ENCODE results near the gene DNAH12.
"Not testable (repeated sequence)": the region's sequence is repeated elsewhere in the genome, so short reads cannot be mapped to it uniquely, and the experiment has no call there.

Gene DNAH12

GRCh38 chr3:57438460-57438859 lies 105.7 kb downstream of the DNAH12 start:
- not testable (repeated sequence) for H3K4me1 ChIP-seq (ENCODE audit: control insufficient read depth, insufficient read depth, low read length); H3K9ac ChIP-seq (ENCODE audit: low read length); H3K27me3 ChIP-seq (ENCODE audit: control insufficient read depth, insufficient read depth, low read length); H3K36me3 ChIP-seq (ENCODE audit: control insufficient read depth, insufficient read depth, low read length); H3K4me3 ChIP-seq (ENCODE audit: low read length); H3K27ac ChIP-seq (ENCODE audit: low read depth, low read length)

DNA sequence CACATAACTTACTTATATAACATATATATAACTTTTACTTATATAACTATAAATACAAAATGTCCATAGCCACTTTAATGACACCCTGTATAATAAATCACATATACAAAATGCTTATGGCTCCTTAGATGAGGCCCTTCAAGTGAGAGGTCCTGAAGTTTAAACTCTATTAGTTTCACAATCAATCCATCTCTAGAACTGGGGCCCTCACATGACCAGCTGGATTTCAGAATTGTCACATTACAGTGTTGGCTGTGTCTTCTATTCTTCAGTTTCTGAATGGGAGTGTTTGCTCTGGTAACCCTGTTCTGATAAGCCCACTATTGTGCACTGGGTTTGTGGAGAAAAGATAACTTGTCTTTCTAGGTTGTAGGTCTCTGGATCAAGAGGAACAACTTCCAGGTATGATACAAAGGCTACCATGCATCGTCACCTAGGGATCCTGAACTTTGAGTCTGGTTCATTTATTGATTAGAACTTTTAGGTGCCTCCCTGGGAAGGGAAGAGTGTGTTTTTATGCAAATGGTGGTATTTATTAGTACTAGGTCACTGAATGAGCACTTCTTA lies 107.9 kb downstream of the DNAH12 start:
- H3K36me3 ChIP-seq (ENCODE audit: control insufficient read depth, insufficient read depth, low read length) = no peaks in the 10 kb centered on the region
- no peak overlapping the region for H3K27ac ChIP-seq (ENCODE audit: low read depth, low read length)
- no peaks in the 10 kb centered on the region for H3K27me3 ChIP-seq (ENCODE audit: control insufficient read depth, insufficient read depth, low read length)
- H3K9ac ChIP-seq (ENCODE audit: low read length) = no peak overlapping the region
- no peaks in the 10 kb centered on the region for H3K4me1 ChIP-seq (ENCODE audit: control insufficient read depth, insufficient read depth, low read length)
- no peak overlapping the region for H3K4me3 ChIP-seq (ENCODE audit: low read length)

DNA sequence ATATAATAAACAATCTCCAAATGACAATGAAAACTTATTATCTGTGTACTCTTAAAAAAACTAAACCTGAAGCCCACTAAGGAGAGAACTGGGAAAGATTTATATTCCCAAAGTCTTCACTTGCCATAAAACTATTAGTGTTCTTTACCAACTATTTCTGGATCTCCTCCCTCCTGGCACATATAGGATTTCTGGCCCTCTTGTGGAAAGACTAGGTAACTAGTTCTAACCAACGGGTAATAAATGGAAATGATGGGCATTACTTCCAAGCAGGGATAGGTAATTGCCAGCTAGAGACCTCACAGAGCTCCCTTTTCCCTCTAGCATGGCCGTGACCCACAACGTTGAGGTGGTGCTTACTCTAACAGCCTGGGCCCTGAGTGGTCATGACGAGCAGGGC lies 110.1 kb downstream of the DNAH12 start:
- H3K36me3 ChIP-seq (ENCODE audit: control insufficient read depth, insufficient read depth, low read length) = no peaks in the 10 kb centered on the region

GRCh38 chr3:57423335-57423734 lies 120.8 kb downstream of the DNAH12 start:
- no peaks in the 10 kb centered on the region for H3K4me1 ChIP-seq (ENCODE audit: control insufficient read depth, insufficient read depth, low read length)
- H3K36me3 ChIP-seq (ENCODE audit: control insufficient read depth, insufficient read depth, low read length) = no peaks in the 10 kb centered on the region
- no peaks in the 10 kb centered on the region for H3K27me3 ChIP-seq (ENCODE audit: control insufficient read depth, insufficient read depth, low read length)
- H3K9ac ChIP-seq (ENCODE audit: low read length) = no peak overlapping the region
- no peak overlapping the region for H3K4me3 ChIP-seq (ENCODE audit: low read length)
- H3K27ac ChIP-seq (ENCODE audit: low read depth, low read length) = no peak overlapping the region

More for the DNA sequence above, 110.1 kb downstream of the DNAH12 start:
- no peak overlapping the region for H3K4me3 ChIP-seq (ENCODE audit: low read length)
- no peaks in the 10 kb centered on the region for H3K27me3 ChIP-seq (ENCODE audit: control insufficient read depth, insufficient read depth, low read length)
- no peak overlapping the region for H3K27ac ChIP-seq (ENCODE audit: low read depth, low read length)
- H3K4me1 ChIP-seq (ENCODE audit: control insufficient read depth, insufficient read depth, low read length) = no peaks in the 10 kb centered on the region
- H3K9ac ChIP-seq (ENCODE audit: low read length) = no peak overlapping the region

- no peaks in the 10 kb centered on the region for H3K27me3 ChIP-seq (ENCODE audit: control insufficient read depth, insufficient read depth, low read length)
- H3K9ac ChIP-seq (ENCODE audit: low read length) = no peak overlapping the region
- no peak overlapping the region for H3K4me3 ChIP-seq (ENCODE audit: low read length)
- no peaks in the 10 kb centered on the region for H3K36me3 ChIP-seq (ENCODE audit: control insufficient read depth, insufficient read depth, low read length)
- H3K4me1 ChIP-seq (ENCODE audit: control insufficient read depth, insufficient read depth, low read length) = no peaks in the 10 kb centered on the region
- no peak overlapping the region for H3K27ac ChIP-seq (ENCODE audit: low read depth, low read length)
Observed at GRCh38 chr3:57421336-57421735, 122.8 kb downstream of the DNAH12 start.

DNA sequence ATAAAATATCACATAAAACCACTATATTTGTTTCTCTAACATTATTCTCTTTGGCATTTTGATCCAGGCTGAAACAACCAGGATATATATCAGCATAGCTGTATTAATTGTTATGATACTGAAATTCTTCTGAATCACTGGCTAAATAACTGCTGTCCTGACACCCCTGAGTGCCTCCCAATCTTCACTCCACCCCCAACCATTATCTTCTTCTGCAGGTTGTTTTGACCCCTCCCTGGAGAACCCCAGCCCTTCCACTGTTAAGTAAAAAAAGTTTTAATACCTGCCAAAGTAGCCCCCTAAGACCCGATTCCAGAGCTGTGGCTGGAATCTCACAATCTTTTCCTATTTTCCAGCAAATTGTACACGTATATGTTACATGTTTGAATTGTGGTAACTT lies 124.1 kb downstream of the DNAH12 start:
- Histone ChIP-seq H3K4me1 (ENCODE audit: control insufficient read depth, insufficient read depth, low read length) (no peaks in the 10 kb centered on the region), H3K27ac (ENCODE audit: low read depth, low read length) (no peak overlapping the region), H3K9ac (ENCODE audit: low read length) (no peak overlapping the region), H3K4me3 (ENCODE audit: low read length) (no peak overlapping the region), H3K36me3 (ENCODE audit: control insufficient read depth, insufficient read depth, low read length) (no peaks in the 10 kb centered on the region), H3K27me3 (ENCODE audit: control insufficient read depth, insufficient read depth, low read length) (no peaks in the 10 kb centered on the region)

GRCh38 chr3:57411715-57412114 lies 132.4 kb downstream of the DNAH12 start:
- Histone ChIP-seq H3K4me3 (ENCODE audit: low read length) (no peak overlapping the region), H3K9ac (ENCODE audit: low read length) (no peak overlapping the region), H3K4me1 (ENCODE audit: control insufficient read depth, insufficient read depth, low read length) (no peaks in the 10 kb centered on the region), H3K27me3 (ENCODE audit: control insufficient read depth, insufficient read depth, low read length) (no peaks in the 10 kb centered on the region), H3K27ac (ENCODE audit: low read depth, low read length) (no peak overlapping the region), H3K36me3 (ENCODE audit: control insufficient read depth, insufficient read depth, low read length) (no peaks in the 10 kb centered on the region)

DNA sequence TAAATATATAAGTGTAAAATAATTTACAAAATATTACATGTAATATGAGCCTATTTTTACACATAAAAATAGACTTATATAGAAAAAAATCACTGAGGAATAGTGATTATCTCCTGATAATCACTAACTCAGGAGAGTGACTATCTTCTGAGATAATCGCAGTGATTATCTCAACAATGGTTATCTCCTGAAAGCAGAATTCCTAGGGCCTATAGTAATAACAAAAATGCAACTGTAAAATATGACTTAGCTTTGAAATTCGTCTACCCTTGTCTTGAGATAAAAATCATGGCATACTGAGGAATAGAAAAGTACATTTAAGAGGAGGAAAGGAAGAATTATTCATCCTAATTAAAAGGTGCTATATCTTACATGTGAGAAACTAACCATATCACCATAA lies 134.7 kb downstream of the DNAH12 start:
- Histone ChIP-seq H3K9ac (ENCODE audit: low read length) (no peak overlapping the region), H3K27ac (ENCODE audit: low read depth, low read length) (no peak overlapping the region), H3K36me3 (ENCODE audit: control insufficient read depth, insufficient read depth, low read length) (no peaks in the 10 kb centered on the region), H3K27me3 (ENCODE audit: control insufficient read depth, insufficient read depth, low read length) (no peaks in the 10 kb centered on the region), H3K4me3 (ENCODE audit: low read length) (no peak overlapping the region), H3K4me1 (ENCODE audit: control insufficient read depth, insufficient read depth, low read length) (no peaks in the 10 kb centered on the region)

DNA sequence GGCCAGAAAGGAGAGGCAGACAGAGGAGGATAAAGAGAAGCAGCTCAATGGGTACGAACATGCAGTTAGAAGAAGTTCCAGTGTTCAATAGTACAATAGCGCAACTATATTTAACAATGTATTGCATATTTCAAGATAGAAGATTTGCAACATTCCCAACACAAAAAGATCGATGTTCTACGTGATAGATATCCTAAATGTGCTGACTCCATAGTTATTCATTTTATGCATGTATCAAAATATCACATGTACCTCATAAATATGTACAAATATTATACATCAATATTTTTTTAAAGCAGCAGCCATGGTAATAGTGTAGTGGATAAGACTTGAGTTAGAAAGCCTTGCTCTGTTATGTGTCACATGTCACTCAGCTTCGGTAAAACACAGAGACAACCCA lies 141.5 kb downstream of the DNAH12 start:
- H3K9ac ChIP-seq (ENCODE audit: low read length) = no peak overlapping the region
- no peaks in the 10 kb centered on the region for H3K27me3 ChIP-seq (ENCODE audit: control insufficient read depth, insufficient read depth, low read length)
- no peaks in the 10 kb centered on the region for H3K36me3 ChIP-seq (ENCODE audit: control insufficient read depth, insufficient read depth, low read length)
- H3K27ac ChIP-seq (ENCODE audit: low read depth, low read length) = no peak overlapping the region
- no peak overlapping the region for H3K4me3 ChIP-seq (ENCODE audit: low read length)
- H3K4me1 ChIP-seq (ENCODE audit: control insufficient read depth, insufficient read depth, low read length) = no peaks in the 10 kb centered on the region

- H3K4me3 ChIP-seq (ENCODE audit: low read length) = no peak overlapping the region
Observed at GRCh38 chr3:57397175-57398026, 146.7 kb downstream of the DNAH12 start.

GRCh38 chr3:57393977-57394376 lies 150.2 kb downstream of the DNAH12 start:
- H3K4me3 ChIP-seq (ENCODE audit: low read length) = no peak overlapping the region
- no peaks in the 10 kb centered on the region for H3K27me3 ChIP-seq (ENCODE audit: control insufficient read depth, insufficient read depth, low read length)
- H3K36me3 ChIP-seq (ENCODE audit: control insufficient read depth, insufficient read depth, low read length) = no peaks in the 10 kb centered on the region
- no peak overlapping the region for H3K27ac ChIP-seq (ENCODE audit: low read depth, low read length)
- H3K4me1 ChIP-seq (ENCODE audit: control insufficient read depth, insufficient read depth, low read length) = no peaks in the 10 kb centered on the region
- H3K9ac ChIP-seq (ENCODE audit: low read length) = no peak overlapping the region

More at GRCh38 chr3:57397175-57398026, 146.7 kb downstream of the DNAH12 start:
- H3K4me1 ChIP-seq (ENCODE audit: control insufficient read depth, insufficient read depth, low read length) = no peaks in the 10 kb centered on the region
- no peaks in the 10 kb centered on the region for H3K27me3 ChIP-seq (ENCODE audit: control insufficient read depth, insufficient read depth, low read length)
- no peaks in the 10 kb centered on the region for H3K36me3 ChIP-seq (ENCODE audit: control insufficient read depth, insufficient read depth, low read length)
- H3K9ac ChIP-seq (ENCODE audit: low read length) = no peak overlapping the region
- no peak overlapping the region for H3K27ac ChIP-seq (ENCODE audit: low read depth, low read length)

- no peaks in the 10 kb centered on the region for H3K27me3 ChIP-seq (ENCODE audit: control insufficient read depth, insufficient read depth, low read length)
Observed at GRCh38 chr3:57391767-57392166, 152.4 kb downstream of the DNAH12 start.

GRCh38 chr3:57389271-57389670 lies 154.9 kb downstream of the DNAH12 start:
- no peak overlapping the region for H3K9ac ChIP-seq (ENCODE audit: low read length)
- no peaks in the 10 kb centered on the region for H3K4me1 ChIP-seq (ENCODE audit: control insufficient read depth, insufficient read depth, low read length)
- H3K27ac ChIP-seq (ENCODE audit: low read depth, low read length) = no peak overlapping the region

More at GRCh38 chr3:57391767-57392166, 152.4 kb downstream of the DNAH12 start:
- H3K4me3 ChIP-seq (ENCODE audit: low read length) = no peak overlapping the region
- no peaks in the 10 kb centered on the region for H3K4me1 ChIP-seq (ENCODE audit: control insufficient read depth, insufficient read depth, low read length)
- H3K27ac ChIP-seq (ENCODE audit: low read depth, low read length) = no peak overlapping the region
- no peak overlapping the region for H3K9ac ChIP-seq (ENCODE audit: low read length)
- H3K36me3 ChIP-seq (ENCODE audit: control insufficient read depth, insufficient read depth, low read length) = no peaks in the 10 kb centered on the region

More at GRCh38 chr3:57389271-57389670, 154.9 kb downstream of the DNAH12 start:
- H3K4me3 ChIP-seq (ENCODE audit: low read length) = no peak overlapping the region
- no peaks in the 10 kb centered on the region for H3K36me3 ChIP-seq (ENCODE audit: control insufficient read depth, insufficient read depth, low read length)
- H3K27me3 ChIP-seq (ENCODE audit: control insufficient read depth, insufficient read depth, low read length) = no peaks in the 10 kb centered on the region
